IPS DF 19.7 (cell line): ENCODE data around the gene ARFIP1.
"Not testable (repeated sequence)": the region's sequence is repeated elsewhere in the genome, so short reads cannot be mapped to it uniquely, and the experiment has no call there.

Experiments used
- DNase-seq: peaks from one replicate; pipeline ENCODE4 v3.0.0-alpha.2; 2013; ENCODE audit warnings: low read depth, low spot score

Gene ARFIP1, protein sequence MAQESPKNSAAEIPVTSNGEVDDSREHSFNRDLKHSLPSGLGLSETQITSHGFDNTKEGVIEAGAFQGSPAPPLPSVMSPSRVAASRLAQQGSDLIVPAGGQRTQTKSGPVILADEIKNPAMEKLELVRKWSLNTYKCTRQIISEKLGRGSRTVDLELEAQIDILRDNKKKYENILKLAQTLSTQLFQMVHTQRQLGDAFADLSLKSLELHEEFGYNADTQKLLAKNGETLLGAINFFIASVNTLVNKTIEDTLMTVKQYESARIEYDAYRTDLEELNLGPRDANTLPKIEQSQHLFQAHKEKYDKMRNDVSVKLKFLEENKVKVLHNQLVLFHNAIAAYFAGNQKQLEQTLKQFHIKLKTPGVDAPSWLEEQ

DNA sequence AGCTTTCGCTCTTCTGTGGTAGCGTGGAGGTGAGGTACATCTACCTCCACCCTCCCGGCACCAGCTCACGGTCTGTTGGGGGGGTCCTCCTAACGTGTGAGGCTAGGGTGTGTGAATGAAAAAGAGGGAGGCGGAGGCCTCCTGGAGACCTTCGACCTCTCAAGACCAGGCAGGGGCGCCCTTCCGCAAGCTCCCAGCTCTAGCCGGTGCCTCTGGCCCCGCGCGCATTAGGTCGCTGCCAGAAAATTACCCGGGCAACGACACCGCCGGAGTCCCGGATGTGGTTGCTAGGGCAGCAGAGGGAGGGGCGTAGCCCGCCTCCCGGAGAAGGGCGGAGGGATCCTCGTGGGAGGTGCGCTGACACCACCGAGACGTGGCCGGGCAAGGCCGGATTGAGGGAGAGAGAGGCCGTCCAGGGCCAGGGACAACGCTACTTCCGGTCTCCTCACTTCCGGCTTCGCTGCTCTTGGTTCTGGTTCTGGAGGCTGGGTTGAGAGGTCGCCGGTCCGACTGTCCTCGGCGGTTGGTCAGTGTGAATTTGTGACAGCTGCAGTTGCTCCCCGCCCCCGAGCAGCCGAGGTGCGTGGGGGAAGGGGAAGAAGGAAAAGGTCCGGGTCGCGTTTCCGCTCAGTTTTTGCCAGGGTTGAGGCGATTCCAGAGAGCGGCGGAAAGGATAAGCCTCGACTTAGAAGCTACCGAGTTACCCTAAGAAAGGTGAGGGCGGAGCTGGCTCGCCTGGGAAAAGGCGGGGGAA is at the start of gene ARFIP1, which contains the start of gene TIGD4:
ARFIP1 (plus strand) TSS at position 442 of the 754 bp plus-strand sequence. CDS start 49,680 bp downstream, outside the sequence.
TIGD4 (minus strand) TSS at position 218 of the 754 bp plus-strand sequence. CDS start 8,726 bp downstream, outside the sequence.
- DNase-seq: peak; percentile 94

DNA sequence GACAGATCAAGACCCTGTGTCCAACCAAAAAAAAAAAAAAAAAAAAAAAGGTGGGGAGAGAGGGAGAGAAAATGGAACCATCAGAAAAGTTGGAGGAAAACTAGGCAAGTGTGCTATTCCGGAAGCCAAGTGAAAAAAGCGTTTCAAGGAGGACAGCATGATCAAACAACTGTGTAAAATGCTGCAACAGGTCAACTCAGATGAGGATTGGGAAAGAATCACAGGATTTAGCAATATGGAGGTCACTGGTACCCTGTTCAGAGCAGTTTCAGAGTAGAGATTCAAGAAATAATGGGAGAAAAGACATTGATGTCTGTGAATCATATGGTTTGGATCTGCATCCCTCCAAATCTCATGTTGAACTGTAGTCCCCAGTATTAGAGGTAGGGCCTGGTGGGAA is 47.8 kb upstream of the ARFIP1 start:
- DNase-seq: no peak

DNA sequence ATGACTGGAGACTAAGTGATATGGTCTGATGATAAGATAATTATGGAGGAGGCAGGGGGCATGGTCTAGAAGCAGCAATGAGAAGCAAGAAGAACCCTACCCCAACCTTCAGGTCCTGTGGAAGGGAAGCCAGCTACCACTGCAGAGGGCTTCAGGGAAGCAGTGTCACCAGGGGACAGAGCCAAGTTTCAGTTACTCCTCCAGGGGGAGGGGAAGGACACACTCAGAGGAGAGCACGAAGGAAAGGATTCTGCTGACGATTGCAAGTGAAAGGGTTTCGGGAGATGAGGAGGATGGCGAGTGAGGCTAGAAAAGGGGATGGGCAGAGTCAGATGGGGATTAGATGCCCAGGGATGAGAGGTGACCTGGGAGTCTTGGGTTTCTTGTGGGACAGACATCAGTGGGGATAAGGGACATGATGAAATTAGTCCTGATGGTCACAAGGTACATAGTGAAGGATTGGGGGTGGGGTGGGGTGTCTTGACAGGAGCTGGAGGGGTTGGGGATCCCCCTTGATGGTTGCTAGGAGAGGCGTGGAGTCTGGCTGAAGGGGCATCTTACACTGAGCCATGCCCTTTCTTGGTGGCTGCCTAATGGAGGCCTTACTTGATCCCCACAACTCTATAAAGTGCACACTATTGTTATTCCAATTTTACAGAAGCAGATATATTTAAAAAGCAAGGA is 45.6 kb upstream of the ARFIP1 start:
- no peak for DNase-seq

DNA sequence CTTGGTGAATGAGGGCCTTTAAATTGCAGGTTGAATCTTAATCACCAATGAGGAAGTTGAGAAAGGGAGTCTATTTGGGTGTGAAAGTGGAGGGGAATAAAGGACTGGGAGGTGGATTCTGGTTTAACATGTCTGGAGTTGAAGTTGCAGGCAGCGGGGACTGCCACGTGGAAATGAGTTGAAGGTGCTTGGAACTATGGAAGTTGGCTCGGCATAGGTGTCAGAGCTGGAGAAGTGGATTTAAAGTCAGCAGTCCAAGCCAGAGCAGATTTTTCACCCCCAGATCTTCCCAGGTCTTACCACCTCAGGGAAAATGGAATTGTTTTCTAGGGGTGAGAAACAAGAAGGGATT is 45.1 kb upstream of the ARFIP1 start:
- no peak for DNase-seq

DNA sequence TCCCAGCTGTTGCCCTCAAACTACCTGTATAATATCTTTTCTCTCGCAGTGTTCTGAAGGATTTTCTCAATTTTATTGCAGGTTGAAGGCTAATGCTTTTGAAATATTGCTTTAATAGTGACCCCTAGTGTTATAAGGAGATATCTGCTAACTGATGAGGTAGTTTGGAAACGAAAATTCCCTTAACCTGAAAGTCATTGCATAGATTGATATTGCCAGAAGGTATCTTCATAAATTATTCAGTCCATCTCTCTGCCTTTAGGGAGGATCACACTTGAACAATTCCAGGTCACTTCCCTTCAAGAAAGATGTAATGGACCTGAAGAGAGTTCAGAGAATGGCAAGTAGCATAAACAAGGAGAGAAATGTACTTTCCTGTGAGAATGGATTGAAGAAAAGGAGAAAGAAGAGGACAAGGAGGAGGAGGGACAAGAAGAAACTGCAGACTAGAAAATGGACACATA is 44.3 kb upstream of the ARFIP1 start:
- no peak for DNase-seq

DNA sequence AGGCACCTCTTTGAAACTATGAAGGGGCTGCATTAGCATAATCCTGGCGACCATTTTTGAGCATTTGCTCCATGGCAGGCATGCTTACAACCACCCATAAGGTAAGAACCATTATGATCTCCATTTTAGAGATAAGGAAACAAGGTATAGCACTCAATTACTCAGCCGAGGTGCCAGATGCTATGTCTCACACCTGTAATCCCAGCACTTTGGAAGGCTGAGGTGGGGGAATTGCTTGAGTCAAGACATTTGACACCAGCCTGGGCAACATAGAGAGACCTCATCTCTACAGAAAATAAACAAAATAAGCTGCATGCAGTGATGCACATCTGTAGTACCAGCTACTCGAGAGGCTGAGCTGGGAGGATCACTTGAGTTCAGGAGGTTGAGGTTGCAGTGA is 43.8 kb upstream of the ARFIP1 start:
- DNase-seq: no peak

DNA sequence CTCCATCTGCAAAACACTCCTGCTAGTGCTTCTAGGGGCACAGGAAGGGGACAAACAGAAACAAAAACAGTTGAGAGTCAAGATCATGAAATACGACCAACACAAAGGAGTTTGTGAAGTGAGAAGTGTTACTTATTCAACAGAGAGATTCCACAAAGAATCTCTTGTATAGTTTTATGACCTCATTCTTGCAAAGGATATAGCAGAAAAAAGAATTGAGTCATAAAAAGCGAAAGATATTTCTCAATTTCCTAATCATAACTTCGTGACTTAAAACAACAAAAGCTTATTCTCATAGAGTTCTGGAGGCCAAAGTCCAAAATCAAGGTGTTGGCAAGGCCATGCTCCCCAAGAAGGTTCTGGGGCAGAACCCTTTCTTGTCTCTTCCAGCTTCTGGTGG is 40.9 kb upstream of the ARFIP1 start:
- no peak for DNase-seq

DNA sequence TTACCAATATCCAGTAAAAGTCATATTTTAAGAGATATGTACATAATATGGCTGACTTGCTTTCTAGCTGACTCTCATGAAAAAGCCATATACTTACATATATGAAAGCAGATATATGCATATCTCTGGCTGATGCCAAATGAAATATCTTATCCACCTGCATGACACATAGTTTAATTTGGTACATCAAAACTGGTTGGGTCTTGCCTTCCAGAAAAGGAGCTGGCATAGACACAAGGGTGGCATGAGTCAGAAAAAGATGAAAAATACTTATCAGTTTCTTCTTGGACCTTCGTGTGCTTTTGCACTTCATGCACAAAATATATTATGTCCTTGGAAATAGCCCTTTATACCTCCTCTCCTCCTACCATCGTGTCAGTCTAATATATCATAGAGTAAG is 32.3 kb upstream of the ARFIP1 start:
- no peak for DNase-seq

DNA sequence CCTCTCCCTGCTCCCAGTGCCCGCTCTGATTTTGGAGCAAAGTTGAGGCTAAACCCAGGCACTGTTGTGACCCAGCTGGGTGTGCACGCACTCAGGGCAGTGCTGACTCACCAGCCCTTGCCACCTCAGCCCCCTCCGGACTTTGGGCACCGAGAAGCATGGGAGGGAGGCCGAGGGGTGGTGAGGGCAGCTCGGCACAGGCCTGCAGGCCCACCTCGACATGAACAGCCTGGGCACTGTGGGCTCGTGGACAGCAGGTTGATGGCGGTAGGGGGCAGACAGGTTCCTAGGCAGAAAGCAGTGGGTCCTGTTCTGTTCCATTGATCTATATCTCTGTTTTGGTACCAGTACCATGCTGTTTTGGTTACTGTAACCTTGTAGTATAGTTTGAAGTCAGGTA is 31.1 kb upstream of the ARFIP1 start:
- no peak for DNase-seq

DNA sequence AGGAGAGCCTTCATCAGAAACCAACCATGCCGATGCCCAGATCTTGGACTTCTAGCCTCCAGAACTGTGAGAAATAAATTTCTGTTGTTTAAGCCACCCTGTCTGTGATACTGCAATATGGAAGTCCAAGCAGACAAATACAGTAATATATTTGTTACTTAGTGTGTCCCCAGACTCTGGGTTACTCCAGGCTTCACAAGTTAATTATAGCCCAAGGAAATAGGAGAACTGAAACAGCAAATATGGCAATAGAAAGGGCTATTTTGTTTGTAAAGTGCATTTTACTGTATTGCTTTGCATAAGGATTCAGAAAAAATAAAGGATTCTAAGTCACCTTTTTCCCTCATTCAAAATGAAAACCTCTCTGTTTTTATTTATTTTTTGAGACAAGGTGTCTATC is 16.0 kb upstream of the ARFIP1 start:
- no peak for DNase-seq

DNA sequence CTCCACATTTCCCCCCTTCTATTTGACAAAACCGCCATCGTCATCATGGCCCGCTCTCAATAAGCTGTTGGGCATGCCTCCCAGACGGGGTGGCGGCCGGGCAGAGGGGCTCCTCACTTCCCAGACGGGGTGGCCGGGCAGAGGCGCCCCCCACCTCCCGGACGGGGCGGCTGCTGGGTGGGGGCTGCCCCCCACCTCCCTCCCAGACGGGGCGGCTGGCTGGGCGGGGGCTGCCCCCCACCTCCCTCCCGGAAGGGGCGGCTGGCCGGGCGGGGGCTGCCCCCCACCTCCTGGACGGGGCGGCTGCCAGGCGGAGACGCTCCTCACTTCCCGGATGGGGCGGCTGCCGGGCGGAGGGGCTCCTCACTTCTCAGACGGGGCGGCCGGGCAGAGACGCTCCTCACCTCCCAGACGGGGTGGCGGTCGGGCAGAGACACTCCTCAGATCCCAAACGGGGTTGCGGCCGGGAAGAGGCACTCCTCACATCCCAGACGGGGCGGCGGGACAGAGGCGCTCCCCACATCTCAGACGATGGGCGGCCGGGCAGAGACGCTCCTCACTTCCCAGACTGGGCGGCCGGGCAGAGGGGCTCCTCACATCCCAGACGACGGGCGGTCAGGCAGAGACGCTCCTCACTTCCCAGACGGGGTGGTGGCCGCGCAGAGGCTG is 14.6 kb upstream of the ARFIP1 start:
- not testable (repeated sequence) for DNase-seq

DNA sequence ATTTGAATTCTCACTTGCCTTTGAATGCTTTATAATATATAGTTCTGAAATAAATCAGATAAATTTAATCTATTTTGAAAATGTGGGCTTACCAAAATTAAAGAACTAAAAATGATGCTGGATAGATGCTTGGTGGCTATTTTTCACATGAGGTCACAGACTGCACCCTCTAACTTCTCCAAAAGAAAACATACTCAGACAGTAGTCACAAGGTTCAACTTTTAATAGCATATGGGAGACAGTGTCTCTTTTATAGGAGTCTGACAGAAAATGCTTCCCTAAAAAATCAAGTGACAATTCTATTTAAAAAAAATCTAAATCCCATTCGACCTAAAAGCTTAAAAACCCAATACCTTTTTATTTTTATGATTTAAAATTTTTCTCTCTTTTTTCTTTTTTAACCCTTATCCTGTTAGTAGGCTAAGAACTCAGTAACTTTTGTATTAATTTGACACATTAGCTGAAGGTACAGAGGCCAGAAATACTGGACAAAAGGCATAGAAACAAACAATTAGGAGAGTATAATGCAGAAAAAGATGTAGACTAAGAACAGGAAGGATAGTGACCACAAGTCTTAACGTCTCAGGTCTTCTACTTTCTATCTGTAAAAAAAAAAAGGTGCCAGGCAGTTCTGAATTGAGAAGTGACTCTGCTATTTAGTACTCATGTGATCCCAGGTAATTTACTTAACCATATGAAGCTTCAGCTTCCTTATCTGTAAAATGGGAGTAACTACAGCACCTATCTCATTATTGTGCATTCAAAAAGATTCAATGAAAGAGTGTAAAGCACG is 7.8 kb upstream of the ARFIP1 start:
- DNase-seq: no peak

DNA sequence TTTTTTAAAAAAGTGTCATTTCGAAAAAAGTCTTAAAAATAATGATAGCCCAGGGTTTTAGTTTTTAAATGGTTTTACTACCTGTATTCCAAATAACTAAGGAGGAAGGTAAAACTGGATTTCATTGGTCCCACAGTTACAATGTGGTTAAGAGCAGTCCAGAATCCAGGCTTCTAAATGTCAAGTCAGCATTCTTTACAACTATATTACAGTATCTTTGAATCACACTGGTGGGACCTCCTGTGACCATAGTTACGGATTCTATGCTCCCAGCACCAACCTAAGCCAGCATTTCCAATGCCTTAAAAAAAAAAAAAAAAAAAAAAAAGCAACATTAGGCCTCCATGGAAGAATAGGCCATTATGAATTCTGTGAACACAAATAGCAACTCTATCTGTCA is 6.4 kb upstream of the ARFIP1 start:
- no peak for DNase-seq

DNA sequence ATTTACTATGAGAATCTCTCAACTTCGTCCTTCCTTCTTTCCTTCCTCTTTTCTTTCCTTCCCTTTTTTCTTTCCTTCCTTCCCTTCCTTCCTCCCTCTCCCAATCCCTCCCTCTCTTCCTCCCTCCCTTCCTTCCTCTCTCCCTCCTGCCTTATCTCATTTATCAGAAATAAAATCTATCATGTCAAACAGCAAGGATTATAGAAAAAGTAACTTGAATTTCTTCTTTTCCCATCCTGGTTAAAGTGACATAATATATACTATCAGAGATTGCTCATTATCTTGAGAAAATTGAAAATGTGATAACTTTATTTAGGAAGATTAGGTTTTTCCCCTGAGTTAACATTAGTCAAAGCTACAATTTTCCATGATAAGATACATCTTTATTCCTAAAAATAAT is 5.8 kb upstream of the ARFIP1 start:
- DNase-seq: no peak

DNA sequence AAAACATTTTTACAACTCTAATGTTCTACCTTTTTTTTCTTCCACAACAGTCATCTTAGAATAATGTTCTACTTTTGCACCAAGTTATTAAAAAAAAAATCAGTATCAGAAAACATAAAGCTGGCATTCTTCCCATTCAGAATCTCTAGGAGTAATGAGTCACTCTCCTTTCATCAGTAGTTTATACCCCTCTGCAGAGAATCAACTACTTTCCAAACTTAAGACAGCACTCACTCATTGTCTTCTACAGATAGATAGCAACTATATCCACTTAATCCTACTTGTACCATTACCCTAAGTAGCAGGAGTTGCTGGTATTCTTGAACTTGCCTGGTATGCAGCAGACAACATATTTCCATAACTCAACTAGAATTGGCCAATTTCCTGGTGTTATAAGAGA is 3.4 kb upstream of the ARFIP1 start:
- DNase-seq: no peak

DNA sequence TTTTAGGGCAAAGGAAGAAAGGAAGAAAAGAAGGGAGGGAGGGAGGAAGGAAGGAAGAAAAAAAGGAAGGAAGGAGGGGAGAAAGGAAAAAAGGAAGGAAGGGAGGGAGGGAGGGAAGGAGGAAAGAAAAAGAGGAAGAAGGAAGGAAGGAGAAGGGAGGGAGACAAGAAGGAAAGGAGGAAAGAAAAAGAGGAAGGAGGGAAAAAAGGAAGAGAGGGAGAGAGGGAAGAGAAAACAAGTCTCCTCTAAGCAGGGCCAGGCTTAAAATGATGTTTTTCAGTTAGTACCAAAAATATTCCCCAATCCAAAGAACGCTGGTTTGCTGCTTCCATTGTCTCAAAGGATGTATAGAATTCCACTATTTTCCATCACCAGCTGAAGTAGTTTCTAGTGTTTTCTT is 2.3 kb upstream of the ARFIP1 start:
- no peak for DNase-seq

DNA sequence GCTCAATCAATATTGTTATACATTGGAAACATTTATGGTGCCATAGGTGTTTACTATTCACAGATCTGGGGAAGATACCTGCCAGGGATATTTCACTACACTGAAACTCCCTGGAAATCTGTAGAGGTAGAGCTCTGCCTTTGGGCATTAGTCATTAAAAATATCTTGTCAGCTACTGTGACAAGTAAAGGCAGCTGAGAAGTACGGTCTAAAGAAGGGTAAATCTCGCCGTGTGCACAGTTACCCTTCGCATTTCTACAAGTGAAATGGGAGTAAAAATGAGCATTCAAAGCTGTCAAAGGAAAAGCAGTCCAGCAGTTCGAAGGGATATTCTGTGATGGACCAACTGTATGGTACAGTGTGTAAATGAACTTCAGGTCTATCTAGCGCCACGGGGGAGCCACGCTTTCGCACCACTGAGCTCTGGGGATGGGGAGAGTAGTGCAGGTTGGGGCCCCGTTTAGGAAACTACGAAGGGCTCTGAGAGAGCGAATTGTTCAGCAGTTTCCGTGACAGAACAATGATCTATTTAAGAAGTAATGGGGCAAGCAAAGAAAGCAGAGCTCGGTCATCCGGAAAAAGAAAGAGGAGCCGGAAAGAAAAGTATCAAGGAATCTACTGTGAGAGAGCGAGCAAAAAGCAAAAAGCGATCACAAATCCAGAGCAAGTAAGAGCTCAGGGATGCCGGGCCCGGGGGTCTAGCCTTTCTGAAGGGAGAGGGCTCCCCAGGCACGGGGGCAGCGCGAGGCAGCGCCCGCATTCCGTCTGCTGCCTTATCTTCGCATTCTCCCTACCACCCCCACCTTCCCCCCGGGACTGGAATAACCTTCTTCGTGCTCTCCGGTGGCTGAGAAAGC is 870 bp upstream of the ARFIP1 start:
- no peak for DNase-seq

DNA sequence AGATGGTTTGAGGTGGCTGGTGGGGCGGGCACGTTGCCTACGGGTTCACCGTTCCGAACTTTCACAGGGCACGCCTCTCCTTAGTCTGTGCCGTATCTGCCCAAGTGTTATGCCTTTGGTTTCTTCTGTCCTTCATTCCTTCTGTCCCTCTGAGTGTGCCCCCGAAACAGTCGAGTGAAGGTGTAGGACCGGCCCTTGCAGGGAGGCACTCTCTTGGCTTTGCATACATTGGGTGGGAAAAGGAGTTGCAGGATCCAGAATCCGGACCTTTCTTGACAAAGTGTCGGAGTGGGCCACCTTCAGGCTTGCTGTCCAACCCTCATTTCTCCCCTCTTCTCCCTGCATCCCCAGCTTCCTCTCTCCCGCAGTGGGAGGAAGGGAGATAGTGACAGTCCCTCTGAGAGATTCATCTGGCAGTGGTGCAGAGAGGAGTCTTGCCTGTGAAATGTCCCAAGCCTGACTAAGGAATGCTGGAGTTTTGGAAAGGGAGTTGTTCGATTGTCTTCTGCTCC is 569 bp downstream of the ARFIP1 start:
- DNase-seq: no peak

DNA sequence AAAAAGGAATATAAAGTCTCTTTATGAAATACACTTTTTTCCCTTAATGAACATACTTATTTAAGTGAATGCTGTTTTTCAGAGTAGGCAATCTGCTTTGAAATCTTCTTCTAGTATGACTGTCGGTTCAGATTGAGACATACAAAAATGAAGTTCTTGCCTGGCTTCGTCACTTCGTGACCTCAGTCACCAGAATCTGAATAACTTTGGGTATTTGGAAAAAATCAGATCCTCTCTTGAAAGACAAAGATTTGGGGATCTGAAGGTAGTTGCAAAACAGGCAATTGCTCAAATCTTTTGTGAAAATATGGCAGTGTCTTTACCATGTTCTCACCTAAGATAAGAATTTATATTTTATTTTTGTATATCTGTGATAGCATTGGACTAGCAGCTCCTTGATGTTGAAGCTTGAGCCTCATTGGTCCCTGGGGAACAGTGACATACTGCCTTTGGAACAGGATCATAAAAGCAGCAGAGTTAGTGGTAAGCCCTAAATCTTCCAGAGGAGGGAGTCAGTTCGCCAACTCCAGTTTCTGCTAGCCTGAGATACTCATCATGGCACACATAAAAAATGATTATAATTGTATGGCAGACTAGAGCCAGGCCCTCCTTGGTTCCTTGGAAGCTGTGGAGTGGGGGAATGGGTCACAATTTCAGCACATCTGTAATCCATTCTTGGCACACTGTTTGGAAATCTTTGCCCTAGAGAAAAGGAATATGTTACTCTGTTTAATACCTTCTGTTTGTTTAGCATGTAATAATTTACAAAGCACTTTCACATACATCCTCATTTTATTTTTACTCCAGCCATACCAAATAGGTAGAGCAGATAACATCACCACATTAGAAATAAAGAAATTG is 5.0 kb downstream of the ARFIP1 start:
- DNase-seq: no peak
